Measurements from ENCODE around the gene SPEG. TPM values are rescaled to one million over a fixed set of nuclear protein-coding genes. Genes with fewer than 3 reads are reported as not detected.

The SPEG gene
- total and polyA plus RNA-seq, 2 of the 13 experiments (the other 11 are each of a cell fraction or from before 2014, with no cell fraction given): 0.18 to 0.24 TPM

DNA sequence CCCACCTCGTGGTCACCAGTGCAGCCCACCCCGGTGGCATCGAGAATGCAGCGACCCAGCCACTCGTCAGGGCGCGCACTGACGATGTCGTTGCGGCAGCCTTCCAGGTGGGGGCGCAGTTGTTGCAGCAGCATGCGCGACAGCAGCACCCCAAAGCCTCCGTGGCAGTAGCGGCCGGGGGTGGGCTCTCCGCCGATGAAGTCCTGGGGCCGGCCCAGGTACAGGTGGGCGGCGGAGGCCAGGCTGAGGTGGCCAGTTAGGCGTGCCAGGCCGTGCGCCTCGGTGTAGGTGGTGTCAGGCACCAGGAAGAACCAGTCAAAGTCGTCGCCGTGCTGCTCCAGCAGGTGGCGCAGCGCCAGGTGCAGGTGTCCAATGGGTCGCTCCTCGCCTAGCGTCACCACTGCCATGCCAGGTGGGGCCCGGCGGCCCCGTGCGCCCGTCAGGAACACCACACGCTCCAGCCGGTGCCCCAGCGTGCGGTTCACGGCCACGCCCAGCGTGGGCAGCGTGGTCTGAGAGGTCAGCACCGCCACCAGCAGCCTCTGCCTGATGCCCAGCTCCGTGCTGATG lies 107.1 kb downstream of the SPEG start (continued):
- 0 out of 2 replicates have a peak, but pooled peaks have one; percentile 17 for TF ChIP-seq ATF7-NPFF (CRISPR knock-in tag; IDR thresholded peaks at IDR 0.05; ENCODE audit: low read depth)
- no peak for TF ChIP-seq ZFAT (CRISPR knock-in tag; conservative IDR thresholded peaks at IDR 0.05)
- TF ChIP-seq, protein P1, sequence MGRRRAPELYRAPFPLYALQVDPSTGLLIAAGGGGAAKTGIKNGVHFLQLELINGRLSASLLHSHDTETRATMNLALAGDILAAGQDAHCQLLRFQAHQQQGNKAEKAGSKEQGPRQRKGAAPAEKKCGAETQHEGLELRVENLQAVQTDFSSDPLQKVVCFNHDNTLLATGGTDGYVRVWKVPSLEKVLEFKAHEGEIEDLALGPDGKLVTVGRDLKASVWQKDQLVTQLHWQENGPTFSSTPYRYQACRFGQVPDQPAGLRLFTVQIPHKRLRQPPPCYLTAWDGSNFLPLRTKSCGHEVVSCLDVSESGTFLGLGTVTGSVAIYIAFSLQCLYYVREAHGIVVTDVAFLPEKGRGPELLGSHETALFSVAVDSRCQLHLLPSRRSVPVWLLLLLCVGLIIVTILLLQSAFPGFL (CRISPR knock-in tag; IDR thresholded peaks at IDR 0.05): no peak
- peak; percentile 82 for TF ChIP-seq ARNTL (CRISPR knock-in tag; IDR thresholded peaks at IDR 0.05)
- no peak for TF ChIP-seq ATRX (CRISPR knock-in tag; IDR thresholded peaks at IDR 0.05; ENCODE audit: borderline replicate concordance)
- no peak for TF ChIP-seq ZNF562 (CRISPR knock-in tag; IDR thresholded peaks at IDR 0.05; ENCODE audit: borderline replicate concordance)
- 0 out of 2 replicates have a peak, but pooled peaks have one; percentile 80 for TF ChIP-seq ZNF205 (CRISPR knock-in tag; IDR thresholded peaks at IDR 0.05)
- TF ChIP-seq, protein P2, sequence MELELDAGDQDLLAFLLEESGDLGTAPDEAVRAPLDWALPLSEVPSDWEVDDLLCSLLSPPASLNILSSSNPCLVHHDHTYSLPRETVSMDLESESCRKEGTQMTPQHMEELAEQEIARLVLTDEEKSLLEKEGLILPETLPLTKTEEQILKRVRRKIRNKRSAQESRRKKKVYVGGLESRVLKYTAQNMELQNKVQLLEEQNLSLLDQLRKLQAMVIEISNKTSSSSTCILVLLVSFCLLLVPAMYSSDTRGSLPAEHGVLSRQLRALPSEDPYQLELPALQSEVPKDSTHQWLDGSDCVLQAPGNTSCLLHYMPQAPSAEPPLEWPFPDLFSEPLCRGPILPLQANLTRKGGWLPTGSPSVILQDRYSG (CRISPR knock-in tag; IDR thresholded peaks at IDR 0.05): no peak
- no peak for TF ChIP-seq ZNF652 (CRISPR knock-in tag; IDR thresholded peaks at IDR 0.05; ENCODE audit: borderline replicate concordance, low read depth)
- TF ChIP-seq PHF20 (CRISPR knock-in tag; IDR thresholded peaks at IDR 0.05): peak; percentile 57; the same call in 1 of the 2 replicates
- TF ChIP-seq, protein P3, sequence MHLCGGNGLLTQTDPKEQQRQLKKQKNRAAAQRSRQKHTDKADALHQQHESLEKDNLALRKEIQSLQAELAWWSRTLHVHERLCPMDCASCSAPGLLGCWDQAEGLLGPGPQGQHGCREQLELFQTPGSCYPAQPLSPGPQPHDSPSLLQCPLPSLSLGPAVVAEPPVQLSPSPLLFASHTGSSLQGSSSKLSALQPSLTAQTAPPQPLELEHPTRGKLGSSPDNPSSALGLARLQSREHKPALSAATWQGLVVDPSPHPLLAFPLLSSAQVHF (CRISPR knock-in tag; IDR thresholded peaks at IDR 0.05): peak; percentile 61; the same call in 1 of the 2 replicates
- TF ChIP-seq FOXP1 (IDR thresholded peaks at IDR 0.05): no peak
- TF ChIP-seq FOXP1 (CRISPR knock-in tag; IDR thresholded peaks at IDR 0.05): no peak
- TF ChIP-seq, protein P4, sequence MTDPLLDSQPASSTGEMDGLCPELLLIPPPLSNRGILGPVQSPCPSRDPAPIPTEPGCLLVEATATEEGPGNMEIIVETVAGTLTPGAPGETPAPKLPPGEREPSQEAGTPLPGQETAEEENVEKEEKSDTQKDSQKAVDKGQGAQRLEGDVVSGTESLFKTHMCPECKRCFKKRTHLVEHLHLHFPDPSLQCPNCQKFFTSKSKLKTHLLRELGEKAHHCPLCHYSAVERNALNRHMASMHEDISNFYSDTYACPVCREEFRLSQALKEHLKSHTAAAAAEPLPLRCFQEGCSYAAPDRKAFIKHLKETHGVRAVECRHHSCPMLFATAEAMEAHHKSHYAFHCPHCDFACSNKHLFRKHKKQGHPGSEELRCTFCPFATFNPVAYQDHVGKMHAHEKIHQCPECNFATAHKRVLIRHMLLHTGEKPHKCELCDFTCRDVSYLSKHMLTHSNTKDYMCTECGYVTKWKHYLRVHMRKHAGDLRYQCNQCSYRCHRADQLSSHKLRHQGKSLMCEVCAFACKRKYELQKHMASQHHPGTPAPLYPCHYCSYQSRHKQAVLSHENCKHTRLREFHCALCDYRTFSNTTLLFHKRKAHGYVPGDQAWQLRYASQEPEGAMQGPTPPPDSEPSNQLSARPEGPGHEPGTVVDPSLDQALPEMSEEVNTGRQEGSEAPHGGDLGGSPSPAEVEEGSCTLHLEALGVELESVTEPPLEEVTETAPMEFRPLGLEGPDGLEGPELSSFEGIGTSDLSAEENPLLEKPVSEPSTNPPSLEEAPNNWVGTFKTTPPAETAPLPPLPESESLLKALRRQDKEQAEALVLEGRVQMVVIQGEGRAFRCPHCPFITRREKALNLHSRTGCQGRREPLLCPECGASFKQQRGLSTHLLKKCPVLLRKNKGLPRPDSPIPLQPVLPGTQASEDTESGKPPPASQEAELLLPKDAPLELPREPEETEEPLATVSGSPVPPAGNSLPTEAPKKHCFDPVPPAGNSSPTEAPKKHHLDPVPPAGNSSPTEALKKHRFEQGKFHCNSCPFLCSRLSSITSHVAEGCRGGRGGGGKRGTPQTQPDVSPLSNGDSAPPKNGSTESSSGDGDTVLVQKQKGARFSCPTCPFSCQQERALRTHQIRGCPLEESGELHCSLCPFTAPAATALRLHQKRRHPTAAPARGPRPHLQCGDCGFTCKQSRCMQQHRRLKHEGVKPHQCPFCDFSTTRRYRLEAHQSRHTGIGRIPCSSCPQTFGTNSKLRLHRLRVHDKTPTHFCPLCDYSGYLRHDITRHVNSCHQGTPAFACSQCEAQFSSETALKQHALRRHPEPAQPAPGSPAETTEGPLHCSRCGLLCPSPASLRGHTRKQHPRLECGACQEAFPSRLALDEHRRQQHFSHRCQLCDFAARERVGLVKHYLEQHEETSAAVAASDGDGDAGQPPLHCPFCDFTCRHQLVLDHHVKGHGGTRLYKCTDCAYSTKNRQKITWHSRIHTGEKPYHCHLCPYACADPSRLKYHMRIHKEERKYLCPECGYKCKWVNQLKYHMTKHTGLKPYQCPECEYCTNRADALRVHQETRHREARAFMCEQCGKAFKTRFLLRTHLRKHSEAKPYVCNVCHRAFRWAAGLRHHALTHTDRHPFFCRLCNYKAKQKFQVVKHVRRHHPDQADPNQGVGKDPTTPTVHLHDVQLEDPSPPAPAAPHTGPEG (CRISPR knock-in tag; IDR thresholded peaks at IDR 0.05): peak; percentile 82; the same call in 1 of the 2 replicates
- peak; percentile 93; the same call in 1 of the 2 replicates for TF ChIP-seq ZNF670 (CRISPR knock-in tag; IDR thresholded peaks at IDR 0.05; ENCODE audit: borderline replicate concordance)
- peak; percentile 75 for TF ChIP-seq ZC3H13 (CRISPR knock-in tag; IDR thresholded peaks at IDR 0.05)
- TF ChIP-seq, protein P5, sequence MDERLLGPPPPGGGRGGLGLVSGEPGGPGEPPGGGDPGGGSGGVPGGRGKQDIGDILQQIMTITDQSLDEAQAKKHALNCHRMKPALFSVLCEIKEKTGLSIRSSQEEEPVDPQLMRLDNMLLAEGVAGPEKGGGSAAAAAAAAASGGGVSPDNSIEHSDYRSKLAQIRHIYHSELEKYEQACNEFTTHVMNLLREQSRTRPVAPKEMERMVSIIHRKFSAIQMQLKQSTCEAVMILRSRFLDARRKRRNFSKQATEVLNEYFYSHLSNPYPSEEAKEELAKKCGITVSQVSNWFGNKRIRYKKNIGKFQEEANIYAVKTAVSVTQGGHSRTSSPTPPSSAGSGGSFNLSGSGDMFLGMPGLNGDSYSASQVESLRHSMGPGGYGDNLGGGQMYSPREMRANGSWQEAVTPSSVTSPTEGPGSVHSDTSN (CRISPR knock-in tag; IDR thresholded peaks at IDR 0.05): no peak
- TF ChIP-seq ZNF644 (CRISPR knock-in tag; IDR thresholded peaks at IDR 0.05; ENCODE audit: low read depth): peak; percentile 63; the same call in 1 of the 2 replicates
- peak; percentile 84 for TF ChIP-seq ZNF883 (CRISPR knock-in tag; IDR thresholded peaks at IDR 0.05; ENCODE audit: not compliant biosample characterization)
